Middle frontal gyrus (tissue), 1 donor: Measurements from ENCODE around the gene ZDHHC14.

Source experiments
- DNase-seq: peaks from one replicate; pipeline ENCODE4 v3.0.0-alpha.2; 2015; ENCODE audit warnings: low spot score; ENCODE audit errors: extremely low spot score

ZDHHC14 gene

DNA sequence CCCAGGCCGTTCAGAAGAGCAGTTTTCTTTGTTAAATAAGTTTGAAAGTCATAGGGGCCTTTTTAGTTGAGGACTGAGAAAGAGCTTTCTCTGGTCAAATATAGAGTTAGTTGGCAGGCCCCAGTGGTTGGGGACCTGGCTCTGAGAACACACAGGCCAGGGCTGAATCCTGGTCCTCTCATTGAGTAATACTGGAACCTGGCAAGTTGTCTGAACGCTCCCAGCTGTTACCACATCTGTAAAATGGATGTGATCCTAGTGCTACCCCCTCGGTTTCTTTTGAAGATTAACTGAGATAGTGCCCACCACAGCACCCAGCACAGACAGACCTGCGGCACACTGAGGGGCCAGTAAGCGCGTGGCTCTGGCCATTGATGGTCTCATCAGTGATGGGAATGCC, 215.5 kb downstream of the ZDHHC14 start:
- no peak for DNase-seq

GRCh38 chr6:157596886-157597285, 215.9 kb downstream of the ZDHHC14 start:
- no peak for DNase-seq

DNA sequence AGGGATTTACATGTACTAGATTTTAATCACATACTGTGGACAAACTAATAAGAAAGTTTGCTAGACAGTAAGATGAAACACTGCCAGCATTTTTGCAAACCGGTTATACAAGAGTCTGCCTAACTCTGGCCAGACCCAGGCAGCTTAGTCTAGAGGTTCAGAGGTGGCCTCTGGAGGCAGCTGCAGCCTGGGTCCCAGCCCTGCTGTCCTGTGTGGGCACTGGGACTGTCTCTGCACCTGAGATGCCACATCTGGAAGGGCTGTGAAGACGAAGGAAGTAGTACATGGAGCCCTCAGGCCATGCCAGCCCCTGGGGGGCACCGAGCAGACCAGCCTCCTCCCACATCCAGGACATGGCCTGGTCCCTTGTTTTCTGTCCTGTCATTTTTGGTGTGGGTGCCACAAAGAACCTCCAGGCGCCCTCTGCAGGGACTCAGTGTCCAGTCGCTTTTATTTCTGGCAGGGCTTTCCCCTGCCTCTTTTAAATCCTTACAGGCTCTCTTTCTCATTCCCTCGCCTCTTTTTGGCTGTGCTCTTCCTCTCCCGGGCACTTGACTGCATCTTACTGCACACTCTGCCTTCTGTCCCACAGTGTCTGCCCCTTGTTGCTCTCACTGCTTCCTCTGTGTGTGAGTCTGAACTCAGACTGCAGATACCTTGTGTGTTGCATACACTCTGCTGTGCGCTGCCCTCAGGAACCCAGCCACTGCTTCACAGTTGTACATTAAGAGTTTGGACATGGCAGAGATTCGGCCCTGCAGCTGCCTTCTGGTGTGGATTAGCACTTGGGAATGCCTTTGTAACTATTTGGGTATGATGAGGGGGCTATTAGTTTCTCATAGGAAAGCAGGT, 216.7 kb downstream of the ZDHHC14 start:
- DNase-seq = no peak

DNA sequence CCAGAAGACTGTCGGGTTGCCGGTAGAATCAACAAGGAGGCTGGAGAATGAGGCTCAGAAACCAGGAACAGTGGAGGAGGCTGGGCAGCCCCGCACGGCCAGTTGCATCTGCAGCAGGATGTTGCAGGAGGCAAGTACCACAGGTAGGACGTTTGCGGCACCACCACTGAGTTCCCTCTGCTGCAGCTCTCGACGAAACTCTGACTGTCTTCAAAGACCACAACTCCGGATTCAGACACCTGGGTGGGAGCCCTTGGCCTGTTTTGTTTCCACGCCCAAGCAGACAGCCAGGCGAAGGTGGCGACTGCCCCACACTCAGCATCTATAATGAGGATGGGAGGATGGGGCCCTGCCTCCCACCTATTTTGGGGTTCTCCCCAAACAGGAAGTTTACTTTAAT, 218.2 kb downstream of the ZDHHC14 start:
- no peak for DNase-seq

GRCh38 chr6:157600807-157601206, 219.8 kb downstream of the ZDHHC14 start:
- DNase-seq = no peak

- DNase-seq = no peak
Measured at GRCh38 chr6:157602521-157603295, 221.7 kb downstream of the ZDHHC14 start.

- DNase-seq = no peak
Measured at GRCh38 chr6:157603314-157603940, 222.4 kb downstream of the ZDHHC14 start.

GRCh38 chr6:157603971-157604370, 223.0 kb downstream of the ZDHHC14 start:
- DNase-seq = no peak

- DNase-seq = no peak
Measured at GRCh38 chr6:157604816-157605215, 223.8 kb downstream of the ZDHHC14 start.

- no peak for DNase-seq
Measured at GRCh38 chr6:157605484-157605883, 224.5 kb downstream of the ZDHHC14 start.

GRCh38 chr6:157606516-157606915, 225.5 kb downstream of the ZDHHC14 start:
- no peak for DNase-seq

DNA sequence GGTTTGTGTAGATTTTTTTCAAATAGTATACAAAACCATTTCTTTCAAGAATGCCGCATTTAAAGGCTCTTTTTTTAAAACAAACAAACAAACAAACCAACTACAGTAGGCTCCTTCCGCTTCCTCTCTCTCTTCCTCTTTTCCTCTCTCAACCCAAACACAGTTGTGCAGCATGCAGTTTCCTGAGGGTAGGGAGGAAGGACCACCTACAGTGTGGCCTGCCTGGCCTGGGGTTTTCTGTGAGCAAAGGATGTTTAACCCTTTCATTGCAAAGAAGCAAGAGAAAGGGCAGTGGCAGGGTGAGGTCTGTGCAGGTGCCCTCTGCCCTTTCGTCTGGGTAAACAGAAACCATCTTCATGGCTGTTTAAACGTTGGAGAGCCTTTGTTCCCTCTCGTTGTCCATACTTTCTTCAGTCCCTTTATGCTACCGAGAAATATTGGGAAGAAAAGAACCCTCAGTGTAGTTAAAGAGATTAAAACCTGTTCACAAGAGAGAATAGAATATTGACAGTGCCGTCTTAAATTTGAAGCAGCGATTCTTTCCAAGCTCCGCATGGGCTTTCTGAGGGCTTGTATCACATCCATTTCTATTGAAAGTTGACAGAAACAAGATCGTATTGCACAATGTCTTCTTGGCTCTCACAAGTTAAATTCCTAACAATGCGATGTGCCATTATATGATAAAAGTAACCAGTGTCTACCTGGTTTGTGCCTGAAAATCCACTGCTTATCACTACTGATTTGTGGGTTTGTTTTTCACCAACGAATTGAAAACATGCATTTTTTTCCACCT, 226.5 kb downstream of the ZDHHC14 start:
- no peak for DNase-seq

DNA sequence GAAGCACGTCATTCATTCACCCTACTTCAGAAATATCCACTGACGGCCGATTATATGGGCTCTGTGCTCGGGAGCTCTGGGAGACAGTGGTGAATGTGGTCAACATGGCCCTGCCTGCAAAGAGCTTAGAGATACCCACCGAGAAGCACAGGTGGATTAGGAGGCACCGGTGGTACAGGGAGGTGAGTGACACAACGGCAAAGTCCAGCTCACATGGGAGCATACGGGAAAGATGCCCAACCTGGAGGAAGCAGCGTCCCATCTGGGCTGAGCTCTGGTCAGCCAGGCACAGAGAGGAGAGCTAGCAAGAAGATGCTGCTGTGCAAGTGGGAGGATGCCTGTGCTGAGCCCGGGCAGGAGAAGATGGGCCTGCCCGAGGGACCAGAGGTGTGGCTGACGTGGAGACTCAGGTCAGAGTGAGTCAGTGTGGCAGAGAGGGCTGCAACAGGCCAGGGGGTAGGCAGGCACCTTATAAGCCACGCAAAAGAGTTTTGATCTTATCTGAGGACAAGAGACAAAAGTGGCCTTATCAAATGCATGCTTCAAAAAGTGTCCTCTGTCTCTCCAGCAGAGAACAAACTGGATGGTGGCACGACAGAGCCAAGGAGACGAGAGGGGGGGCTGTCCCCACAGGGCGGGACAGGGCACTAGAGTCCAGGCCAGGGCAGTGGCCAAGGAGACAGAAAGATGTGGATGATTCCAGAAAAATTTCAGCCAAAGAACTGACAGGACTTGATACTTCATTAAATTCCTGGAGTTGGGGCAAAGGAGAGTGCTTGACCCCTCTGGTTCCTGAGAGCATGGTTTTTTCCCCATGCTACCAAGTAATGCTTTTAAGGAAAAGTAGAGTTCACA, 227.5 kb downstream of the ZDHHC14 start:
- DNase-seq = no peak

DNA sequence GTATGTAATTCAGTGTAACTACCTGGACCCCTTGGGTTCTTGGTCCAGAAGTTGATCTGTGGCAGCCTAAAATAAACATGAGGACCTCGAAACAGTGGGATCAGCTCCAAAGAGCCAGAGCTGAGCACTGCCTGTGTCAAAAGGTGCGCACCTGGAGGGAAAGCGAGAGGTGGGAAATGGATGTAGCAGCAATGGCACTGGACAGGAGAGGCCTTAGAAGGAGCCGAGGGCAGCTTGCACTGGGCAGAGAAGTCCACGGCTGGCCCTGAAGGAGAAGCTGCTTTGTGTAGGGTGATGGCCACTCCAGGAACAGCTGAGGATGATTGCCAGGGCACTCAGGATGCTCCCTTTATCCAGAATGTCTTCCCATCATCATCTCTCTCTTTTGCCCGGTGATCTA, 228.1 kb downstream of the ZDHHC14 start:
- no peak for DNase-seq

- no peak for DNase-seq
Measured at GRCh38 chr6:157609556-157609955, 228.6 kb downstream of the ZDHHC14 start.

- no peak for DNase-seq
Measured at GRCh38 chr6:157610451-157610999, 229.5 kb downstream of the ZDHHC14 start.

- no peak for DNase-seq
Measured at GRCh38 chr6:157611406-157611805, 230.4 kb downstream of the ZDHHC14 start.

DNA sequence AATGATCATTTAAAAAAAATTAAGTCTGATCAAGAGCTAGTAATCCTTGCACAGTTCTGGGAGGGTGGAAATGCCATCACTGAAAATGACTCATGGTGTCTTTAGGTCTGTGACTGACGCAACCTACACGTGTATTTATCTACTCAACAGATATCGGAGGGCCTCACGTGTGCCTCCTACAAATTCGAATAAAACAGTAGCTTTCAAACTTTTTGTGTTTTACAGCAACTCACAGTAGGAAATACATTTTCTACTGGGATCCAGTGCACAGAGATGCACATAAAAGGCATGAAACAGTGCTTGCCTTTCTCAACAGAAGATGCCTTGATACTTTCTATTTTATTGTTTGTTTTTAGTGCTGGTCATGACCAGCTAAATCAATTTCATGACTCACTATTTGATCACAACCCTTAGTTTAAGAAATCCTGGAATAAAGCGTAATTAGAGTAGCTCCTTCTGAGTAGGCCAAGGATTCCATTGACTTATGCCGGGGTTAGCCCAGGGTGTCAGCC, 232.1 kb downstream of the ZDHHC14 start:
- no peak for DNase-seq

- DNase-seq = no peak
Measured at GRCh38 chr6:157614026-157614568, 233.1 kb downstream of the ZDHHC14 start.

DNA sequence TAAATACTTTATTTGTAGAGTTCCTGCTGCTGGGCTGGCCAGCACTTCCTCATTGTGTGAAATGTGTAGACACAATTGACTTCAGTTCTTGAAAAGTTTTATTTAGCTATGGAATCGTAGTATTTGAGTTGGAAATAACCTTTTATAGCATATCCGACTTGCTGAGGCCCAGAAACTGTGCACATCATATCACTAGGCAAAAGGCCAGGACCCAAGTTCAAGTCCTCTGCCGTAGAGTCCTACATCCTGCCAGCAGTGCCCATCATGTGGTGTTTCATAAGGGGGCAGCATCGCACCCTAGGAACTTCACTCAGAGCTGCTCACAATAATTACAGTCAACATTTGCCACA, 234.4 kb downstream of the ZDHHC14 start:
- DNase-seq = no peak
